K562 treated with DMSO at 1 percent for 48 hours (cell line): ENCODE measurements around the gene OGG1. TPM values are rescaled to one million over a fixed set of nuclear protein-coding genes. Genes with fewer than 3 reads are reported as not detected.

Experiments used
- total RNA-seq: library from RNA; unstranded; fragments of 300-600 nt; gene quantifications from 2 replicates; pipeline ENCODE4 v1.2.3, GENCODE V29; 2022; ENCODE audit warnings: low replicate concordance; ENCODE audit errors: extremely low read depth

OGG1 gene
- total RNA-seq, result not detected in 2 replicates

GRCh38 chr3:9749645-9750555 lies at the start of gene OGG1:
OGG1 (plus strand) TSS chr3:9749952; CDS start chr3:9750287, 335 bp downstream.

DNA sequence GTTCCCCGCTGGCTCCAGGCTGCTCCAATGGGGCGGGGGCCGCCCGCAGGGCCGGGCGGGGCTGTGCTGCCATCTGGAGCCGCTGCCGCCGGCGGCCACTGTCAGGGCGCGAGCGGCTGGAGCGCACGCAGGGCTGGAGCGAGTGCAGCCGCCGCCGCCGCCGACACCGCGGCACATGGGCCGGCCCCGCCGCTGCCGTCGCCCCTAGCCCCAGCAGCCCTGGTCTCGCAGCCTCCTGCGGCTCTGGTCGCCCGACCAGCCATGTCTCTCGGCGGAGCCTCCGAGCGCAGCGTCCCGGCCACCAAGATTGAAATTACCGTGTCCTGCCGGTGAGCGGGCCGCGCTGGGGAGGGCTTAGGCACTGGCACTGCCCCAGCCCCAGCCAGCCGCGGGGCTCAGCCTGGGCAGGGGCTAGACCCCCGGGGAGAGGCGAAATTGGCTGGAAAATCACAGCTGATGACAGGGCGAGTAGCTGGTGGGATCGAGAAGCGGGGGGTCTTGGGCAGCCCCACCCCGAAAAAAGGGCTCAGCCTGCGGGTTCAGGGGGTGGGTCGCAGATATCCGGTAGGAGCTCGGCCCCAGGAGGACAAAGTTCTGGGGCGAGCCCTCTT lies 45.9 kb upstream of the OGG1 start, which contains the start of gene CPNE9:
TSS of gene CPNE9 (plus strand) at position 98 of the 611 bp plus-strand sequence. CDS start at position 262, 164 bp downstream.

DNA sequence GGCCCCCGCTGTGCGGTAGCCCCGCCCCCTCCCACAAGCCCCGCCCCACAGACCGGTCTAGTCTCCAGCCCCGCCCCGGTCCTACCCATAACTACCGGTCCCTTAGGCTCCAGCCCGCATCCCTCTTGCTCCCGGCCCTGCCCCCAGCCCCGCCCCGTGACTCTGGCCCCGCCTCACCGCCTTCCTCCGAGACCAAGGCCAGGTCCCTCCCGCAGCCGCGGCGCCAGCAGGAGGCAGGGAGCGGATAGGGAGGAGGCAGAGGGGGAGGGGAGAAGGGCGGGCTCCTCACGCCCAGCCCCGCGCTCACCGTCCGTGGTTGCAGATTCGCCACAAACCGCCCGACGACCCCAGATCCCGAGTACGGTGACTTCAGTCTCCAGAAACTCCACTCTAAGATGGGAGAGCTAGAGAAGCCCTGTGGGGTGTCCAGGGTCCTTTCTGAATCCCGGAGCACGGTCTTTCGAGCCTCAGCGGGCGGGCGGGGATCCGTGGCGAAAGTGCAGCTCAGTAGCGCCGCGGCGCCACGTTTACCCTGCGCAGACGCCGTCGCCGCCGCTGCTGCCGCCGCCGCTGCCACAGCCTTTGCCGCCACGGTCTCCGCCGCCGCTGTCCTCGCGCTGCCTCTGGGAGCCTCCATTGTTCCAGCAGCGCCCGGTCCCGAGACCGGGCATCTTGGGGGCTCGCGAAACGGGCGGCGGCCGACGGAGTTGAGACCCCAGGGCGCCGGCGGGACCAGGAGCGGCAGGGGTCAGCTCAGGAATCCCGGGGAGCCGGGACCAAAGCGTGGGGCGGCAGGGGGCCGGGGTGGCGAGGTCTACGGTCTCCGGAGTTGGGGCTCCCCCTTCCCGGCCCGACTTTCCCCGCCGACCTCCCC lies 18.3 kb upstream of the OGG1 start, which contains the start of gene BRPF1:
TSS of gene BRPF1 (plus strand) at position 530 of the 874 bp plus-strand sequence. CDS start 2,406 bp downstream, outside the sequence.

GRCh38 chr3:9769426-9770275 lies 19.9 kb downstream of the OGG1 start, which contains the start of gene CAMK1:
CAMK1 (minus strand) TSS chr3:9769947; CDS start chr3:9767749, 2,198 bp downstream.

GRCh38 chr3:9792405-9793160 lies 42.8 kb downstream of the OGG1 start, which contains the start of the genes ARPC4 and TADA3:
ARPC4 (plus strand) TSS chr3:9793082; CDS start chr3:9793122, 40 bp downstream.
TADA3 (minus strand) TSS chr3:9792473; CDS start chr3:9791466, 1,007 bp downstream.

Other genes with a start within 250 kb of the OGG1 start
- gene LHFPL4, start 196.1 kb upstream of the OGG1 start, total RNA-seq, result not detected in 2 replicates
- gene MTMR14, start 100.4 kb upstream of the OGG1 start, total RNA-seq, result 308 TPM in 1 of 2 replicates, not detected in the other
- not detected in 2 replicates for gene CPNE9, start 46.1 kb upstream of the OGG1 start, total RNA-seq
- not detected in 2 replicates for gene BRPF1, start 18.2 kb upstream of the OGG1 start, total RNA-seq
- not detected in 2 replicates for gene CAMK1, start 20.0 kb downstream of the OGG1 start, total RNA-seq
- gene TADA3, start 42.5 kb downstream of the OGG1 start, total RNA-seq, result not detected in 2 replicates
- gene ARPC4, start 43.1 kb downstream of the OGG1 start, total RNA-seq, result not detected in 2 replicates
- gene TTLL3, start 60.3 kb downstream of the OGG1 start, total RNA-seq, result not detected in 2 replicates
- not detected in 2 replicates for gene RPUSD3, start 94.1 kb downstream of the OGG1 start, total RNA-seq
- not detected in 2 replicates for gene CIDEC, start 130.3 kb downstream of the OGG1 start, total RNA-seq
- not detected in 2 replicates for gene JAGN1, start 140.7 kb downstream of the OGG1 start, total RNA-seq
- gene IL17RE, start 152.9 kb downstream of the OGG1 start, total RNA-seq, result not detected in 2 replicates
- not detected in 2 replicates for gene IL17RC, start 167.1 kb downstream of the OGG1 start, total RNA-seq
- not detected in 2 replicates for gene CRELD1, start 183.9 kb downstream of the OGG1 start, total RNA-seq
- gene PRRT3, start 202.5 kb downstream of the OGG1 start, total RNA-seq, result not detected in 2 replicates
- not detected in 2 replicates for gene EMC3, start 236.9 kb downstream of the OGG1 start, total RNA-seq